HG03521 (cell line): ENCODE data around the gene TUBB4B.

Experiments
- ATAC-seq: cut with Tn5 transposase; IDR thresholded peaks from one replicate; pipeline ENCODE4 v1.9.1; 2021; ENCODE audit warnings: mild to moderate bottlenecking, moderate library complexity; ENCODE audit not compliant: unreplicated experiment

The TUBB4B gene

DNA sequence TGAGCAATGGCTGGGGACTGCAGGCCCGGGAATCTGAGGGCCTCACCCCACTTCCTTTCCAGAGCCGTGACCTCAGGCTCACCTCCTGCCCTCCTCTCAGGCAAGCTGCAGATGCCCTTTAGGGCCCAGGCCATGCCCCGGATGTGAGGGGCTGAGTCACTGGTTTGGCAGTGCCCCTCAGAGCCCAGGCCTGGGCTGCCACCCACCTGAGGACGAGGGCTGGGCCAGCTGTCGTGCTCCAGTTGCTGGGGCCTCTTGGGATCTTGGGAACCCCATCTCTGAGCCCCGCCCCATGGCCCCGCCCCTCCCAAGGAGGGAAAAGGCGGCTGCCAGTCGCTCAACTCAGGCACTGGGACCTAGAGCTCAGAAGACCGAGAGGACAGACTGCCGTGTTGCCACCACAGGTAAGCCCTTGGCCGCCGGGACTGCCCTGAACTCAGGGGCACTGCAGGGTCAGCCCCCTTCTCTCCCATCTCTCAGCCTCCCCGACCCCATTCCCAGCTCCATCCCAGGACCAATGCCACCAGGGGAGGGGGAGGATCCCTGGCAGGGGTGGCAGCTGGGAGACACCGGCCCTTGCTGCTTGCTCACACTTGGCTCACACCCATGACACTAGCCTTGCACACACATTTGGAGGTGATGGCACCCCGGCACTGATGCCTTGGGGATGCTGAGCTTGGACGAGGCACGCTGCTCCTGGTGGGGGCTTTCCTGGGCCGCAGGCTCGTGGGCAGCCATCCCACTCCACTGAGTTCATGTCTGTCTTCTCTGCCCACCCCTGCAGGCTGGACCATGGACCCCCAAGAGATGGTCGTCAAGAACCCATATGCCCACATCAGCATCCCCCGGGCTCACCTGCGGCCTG, 16.0 kb upstream of the TUBB4B start, which contains the start of gene CYSRT1:
CYSRT1 (plus strand) TSS at position 345 of the 865 bp plus-strand sequence; CDS start at position 793, 448 bp downstream.
- ATAC-seq = no peak

DNA sequence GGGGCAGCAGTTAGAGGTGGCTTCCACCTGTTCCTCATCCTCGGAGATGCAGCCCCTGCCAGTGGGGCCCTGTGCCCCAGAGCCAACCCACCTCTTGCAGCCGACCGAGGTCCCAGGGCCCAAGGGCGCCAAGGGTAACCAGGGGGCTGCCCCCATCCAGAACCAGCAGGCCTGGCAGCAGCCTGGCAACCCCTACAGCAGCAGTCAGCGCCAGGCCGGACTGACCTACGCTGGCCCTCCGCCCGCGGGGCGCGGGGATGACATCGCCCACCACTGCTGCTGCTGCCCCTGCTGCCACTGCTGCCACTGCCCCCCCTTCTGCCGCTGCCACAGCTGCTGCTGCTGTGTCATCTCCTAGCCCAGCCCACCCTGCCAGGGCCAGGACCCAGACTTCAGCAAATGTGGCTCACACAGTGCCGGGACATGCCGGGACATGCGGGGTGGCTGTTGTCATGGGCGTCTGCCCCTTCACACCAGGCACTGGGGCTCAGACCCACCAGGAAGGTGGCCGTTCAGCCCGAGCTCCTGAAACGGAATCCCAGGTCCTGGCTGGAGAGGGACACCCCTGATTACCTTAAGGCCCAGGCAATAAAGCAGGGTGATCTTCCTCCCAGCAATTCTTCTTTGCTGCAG, 15.3 kb upstream of the TUBB4B start:
- no peak for ATAC-seq

DNA sequence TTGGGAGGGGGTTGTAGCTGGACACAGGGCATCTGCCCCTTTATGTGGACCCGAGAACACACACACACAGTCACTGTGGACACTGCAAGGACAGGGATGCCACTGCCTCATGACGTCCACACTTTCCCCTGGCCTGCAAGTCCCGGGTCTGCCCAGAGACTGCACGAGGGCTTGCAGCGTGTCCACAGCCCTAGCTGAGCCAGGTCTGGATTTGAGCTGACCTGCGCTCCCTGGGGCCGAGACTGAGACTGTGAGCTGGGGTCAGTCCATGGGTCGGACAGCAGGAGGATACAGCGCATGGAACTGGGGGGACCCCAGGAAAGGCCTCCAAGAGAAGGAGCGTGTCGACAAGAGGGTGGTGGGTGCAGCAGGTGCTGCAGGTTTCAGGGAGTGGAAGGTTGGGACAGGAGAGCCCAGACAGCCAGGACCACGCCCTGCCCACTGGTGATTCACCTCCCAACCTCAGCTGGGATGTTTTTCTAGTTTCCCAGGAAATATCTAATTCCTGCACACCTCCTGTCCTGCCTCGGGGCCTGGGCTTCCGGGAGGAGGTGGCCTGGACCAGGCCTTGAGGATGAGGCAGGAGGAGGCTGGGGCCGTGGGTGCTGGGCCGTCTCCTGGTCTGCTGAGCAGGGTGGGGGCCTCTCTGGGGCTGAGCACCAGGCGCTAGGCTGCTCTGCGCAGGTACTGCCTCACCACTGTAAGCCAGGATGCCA, 14.6 kb upstream of the TUBB4B start:
- no peak for ATAC-seq

DNA sequence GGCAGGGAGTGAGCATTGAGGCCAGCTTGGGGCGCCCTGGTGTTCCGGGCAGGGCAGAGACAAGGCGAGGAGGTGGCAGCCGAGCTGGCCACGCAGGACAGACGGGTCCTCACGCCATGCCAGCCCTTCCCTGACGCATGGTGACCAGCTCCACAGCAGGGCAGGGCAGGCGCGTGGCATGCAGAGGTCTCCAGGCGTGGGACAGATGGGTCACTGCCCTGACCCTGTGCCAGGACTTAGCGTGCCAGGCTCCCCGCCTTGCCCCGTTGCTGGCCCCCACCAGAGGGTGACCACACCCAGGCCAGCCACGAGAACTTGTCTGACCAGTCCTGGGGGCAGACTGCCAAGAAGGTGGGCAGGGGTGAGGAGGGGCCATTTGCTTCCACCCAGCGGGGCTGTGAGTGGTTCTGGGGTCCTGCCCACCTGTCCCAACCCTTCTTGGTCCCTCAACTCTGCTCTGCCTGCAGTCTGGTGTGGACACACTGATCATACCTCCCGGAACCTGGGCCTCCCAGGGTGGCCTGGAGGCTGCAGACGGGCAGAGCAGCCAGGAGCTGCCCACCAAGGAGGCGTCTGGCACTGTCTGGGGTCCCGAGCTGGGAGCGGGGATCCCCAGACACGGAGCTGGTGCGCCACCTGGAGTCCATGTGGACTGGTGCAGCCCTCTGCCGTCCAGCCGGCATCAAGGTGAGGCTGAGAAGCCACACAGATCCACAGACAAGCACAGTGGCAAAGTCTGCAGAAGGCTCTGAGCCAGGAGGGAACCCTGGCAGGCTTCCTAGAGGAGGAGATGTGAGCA, 13.8 kb upstream of the TUBB4B start, which contains the start of gene RNF224:
RNF224 (plus strand) TSS at position 449 of the 799 bp plus-strand sequence. CDS start 834 bp downstream, outside the sequence.
- no peak for ATAC-seq

DNA sequence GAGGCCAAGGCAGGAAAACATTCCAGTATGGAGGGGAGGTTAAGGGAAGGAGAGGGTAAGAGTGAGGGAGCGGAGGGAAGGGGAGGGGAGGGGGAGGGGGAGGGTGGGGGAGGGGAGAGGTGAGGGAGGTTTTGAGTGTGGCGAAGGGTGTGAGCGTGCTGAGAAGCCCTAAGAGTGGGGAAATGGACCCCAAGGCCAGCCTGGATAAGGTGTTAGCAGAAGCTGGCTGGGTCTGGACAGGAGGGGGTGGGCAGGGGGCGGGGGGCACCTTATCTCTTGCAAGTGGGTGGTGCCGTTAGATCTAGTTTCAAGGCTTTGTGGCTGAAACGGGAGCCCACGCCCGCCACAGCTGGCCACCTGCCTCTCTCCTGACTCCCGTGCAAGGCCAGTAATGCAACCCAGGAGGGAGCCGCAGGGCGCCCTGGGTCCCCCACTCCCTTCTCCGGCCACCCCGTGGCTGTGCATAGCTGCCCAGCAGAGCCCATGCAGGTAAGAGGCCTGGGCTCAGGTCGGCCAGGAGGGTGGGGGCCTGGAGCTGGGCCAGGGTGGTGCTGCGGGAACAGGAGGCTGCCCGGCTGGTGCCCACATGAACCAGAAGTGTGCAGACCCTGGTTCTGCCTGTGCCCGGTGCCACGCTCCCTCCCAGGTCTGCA, 13.1 kb upstream of the TUBB4B start:
- no peak for ATAC-seq

DNA sequence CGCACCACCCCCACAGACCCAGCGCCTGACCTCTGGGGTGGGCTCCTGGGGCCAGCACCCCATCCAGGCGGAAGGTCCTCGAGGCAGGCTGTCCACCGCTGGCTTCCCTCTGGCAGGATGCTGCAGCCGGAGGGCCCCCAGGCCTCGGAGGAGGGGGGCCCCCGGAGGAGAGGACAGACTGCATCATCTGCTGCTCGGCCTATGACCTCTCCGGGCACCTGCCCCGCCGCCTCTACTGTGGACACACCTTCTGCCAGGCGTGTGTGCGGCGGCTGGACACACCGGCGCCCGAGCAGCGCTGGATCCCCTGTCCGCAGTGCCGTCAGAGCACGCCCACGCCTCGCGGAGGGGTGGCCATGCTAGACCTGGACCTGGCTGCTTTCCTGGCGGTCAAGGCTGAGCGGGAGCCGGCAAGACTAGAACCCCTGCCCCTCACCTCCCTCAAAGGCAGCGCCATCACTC, 12.6 kb upstream of the TUBB4B start:
- no peak for ATAC-seq

DNA sequence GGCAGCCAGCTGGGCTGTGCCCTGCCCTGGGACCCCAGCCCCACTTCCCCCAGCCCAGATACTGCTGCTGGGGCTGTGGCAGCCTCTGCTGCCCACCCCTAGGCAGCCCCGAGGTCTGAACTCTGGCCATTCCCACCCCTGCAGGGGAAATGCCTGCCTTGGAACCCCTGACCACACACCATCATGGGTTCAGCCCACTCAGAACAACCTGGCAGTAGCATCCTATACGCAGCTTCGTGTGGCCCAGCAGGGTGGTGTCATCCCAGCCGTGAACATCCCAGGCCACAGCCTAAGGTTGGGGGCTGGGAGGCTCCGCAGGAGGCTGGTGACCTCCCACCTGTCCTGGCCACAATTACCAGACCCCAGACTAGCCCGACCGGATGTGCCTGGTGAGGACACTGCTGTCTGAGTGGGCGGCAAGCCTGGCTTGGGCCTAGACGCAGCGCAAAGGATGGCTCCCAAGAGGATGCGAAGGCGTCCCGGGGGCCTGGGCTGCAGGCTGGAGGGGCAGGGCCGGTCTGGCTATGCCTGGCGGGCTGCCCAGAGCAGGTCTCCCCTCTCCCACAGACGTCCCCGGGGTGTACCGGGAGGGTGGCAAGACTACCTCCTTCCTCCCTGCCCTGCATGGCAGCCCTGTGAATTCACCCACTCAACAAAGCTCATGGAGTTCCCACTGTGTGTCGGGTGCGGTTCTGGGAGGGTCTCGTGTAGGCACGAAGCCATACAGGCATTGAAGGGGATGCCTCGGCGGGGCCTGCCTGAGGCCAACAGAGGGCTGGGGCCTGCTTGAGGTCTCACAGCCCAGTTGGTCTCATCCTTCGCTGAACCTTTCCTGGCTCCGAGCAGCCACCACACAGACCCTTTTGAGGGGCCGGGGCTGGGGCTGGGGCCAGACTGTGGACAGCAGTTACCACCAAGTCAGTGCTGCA, 11.9 kb upstream of the TUBB4B start:
- no peak for ATAC-seq

DNA sequence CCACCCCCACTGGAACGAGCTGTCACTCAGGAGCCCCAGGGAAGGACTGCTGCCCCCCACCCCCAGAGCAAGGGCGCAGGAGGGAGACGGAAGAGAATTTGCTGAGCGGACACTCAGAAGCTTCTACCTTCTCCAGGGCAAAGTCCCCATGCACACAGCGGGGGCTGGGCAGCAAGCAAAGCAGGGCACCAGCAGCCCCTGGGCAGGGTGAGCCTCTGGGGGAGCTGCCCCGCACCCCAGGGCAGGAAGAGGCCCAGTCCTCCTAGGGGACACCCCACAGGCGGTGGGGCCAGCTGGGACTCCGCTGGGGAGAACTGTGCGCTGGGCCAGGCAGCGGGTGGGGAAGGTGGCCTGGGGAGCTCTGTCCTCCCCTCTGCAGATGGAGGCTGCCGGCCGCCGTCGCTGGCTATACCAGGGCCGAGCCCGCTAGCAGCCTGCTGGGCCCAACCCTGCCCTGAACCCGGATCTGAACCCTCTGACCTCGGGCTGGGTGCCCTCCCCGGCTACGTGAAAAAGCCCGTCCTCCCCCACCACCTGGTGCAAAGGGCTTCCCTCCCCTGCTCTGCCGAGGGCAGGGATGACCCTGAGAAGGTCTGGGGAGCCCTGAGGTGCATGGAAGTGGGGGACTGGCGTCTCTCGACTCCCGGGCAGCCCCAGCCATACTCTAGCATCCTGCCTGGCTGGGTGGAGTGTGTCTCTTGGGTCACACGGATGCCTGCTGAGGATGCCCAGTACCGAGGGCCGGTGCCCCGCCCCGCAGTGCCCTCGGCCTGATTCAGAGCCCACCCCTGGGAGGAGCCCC, 11.0 kb upstream of the TUBB4B start:
- no peak for ATAC-seq

DNA sequence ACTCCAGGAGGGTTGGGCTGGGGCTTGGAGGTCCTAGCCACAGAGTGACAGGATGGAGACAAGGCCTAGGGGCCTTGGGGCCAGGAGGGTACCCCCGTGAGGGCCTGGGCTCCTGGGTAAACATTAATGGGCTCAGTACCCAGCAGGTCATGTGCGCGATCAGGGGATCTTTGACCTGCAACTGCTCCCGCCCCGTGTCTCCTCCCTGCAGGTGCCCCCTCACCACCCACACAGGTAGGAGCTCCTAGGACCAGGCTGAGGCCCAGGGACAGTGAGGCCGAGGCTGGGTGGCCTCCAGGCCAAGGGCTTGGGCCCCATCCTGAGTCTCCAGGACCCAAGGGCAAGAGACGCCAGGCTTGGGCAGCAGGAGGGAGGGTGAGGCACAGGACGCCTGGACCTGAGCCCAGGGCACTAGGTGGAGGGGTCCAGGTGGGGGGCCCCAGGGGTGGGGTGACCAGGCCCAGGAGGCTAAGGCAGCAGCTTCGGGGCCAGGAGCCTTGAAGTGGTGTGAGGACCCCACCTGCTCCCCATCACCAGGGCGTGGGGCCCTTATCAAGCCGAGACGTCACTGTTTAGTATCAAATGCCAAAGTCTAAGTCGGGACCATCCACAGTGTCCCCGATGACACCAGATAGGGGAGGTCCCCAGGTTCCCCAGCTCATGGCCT, 10.2 kb upstream of the TUBB4B start, which contains the start of gene SLC34A3:
SLC34A3 (plus strand) TSS at position 197 of the 667 bp plus-strand sequence. CDS start 802 bp downstream, outside the sequence.
- no peak for ATAC-seq

DNA sequence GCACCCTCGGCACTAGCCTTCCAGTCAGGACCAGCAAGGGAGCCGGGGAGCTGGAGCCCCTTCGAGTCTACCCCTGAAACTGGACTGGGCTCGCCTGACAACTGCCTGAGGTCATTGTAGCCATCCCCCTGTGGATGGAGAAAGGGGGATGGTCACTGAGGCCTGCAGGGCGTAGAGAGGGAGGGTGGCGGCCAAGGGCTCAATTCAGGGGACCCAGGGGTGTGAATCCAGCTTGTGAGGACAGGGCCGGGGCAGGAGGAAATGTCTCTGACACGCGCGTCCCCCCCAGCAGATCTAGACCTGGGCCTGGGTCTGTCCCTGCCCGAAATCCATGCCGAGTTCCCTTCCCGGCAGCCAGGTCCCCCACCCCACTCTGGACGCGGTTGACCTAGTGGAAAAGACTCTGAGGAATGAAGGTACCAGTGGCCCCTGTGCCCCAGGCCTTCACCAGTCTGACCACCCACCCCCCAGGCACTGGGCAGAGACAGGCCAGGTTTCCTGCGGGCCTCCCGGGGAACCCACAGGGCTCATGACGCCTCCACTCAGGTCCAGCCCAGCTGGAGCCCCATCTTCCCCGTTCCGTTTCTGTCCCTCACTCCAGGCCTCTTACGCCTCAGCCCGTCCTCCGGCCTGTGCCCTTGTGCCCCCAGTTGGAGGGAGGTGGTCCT, 9.6 kb upstream of the TUBB4B start:
- no peak for ATAC-seq

DNA sequence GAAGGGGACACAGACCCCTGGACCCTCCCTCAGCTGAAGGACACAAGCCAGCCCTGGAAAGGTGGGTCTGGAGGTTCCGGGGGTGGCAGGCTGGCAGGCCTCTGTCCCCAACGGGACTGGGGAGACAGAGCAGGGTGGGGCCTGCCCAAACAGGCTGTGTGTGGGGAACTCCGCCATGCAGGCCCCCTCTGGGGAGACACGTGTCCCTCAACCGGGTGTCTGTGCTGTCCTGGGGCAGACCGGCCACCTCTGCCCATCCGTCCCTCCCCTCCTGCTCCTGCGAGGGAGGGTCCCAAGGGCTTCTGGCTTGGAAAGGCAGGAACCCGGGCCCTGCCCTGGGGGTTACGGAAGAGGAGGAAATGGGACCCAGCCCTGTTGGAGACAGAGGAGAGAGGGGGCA, 9.0 kb upstream of the TUBB4B start:
- ATAC-seq = no peak

DNA sequence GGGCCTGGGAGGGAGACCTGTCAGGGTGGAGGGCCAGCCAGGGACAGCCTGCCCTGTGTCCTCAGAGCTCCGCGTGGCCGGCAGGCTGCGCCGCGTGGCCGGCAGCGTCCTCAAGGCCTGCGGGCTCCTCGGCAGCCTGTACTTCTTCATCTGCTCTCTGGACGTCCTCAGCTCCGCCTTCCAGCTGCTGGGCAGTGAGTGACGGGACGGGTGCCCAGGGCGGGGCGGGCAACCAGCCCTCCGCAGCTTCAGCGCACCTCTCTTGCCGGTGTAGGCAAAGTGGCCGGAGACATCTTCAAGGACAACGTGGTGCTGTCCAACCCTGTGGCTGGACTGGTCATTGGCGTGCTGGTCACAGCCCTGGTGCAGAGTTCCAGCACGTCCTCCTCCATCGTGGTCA, 8.6 kb upstream of the TUBB4B start:
- no peak for ATAC-seq

DNA sequence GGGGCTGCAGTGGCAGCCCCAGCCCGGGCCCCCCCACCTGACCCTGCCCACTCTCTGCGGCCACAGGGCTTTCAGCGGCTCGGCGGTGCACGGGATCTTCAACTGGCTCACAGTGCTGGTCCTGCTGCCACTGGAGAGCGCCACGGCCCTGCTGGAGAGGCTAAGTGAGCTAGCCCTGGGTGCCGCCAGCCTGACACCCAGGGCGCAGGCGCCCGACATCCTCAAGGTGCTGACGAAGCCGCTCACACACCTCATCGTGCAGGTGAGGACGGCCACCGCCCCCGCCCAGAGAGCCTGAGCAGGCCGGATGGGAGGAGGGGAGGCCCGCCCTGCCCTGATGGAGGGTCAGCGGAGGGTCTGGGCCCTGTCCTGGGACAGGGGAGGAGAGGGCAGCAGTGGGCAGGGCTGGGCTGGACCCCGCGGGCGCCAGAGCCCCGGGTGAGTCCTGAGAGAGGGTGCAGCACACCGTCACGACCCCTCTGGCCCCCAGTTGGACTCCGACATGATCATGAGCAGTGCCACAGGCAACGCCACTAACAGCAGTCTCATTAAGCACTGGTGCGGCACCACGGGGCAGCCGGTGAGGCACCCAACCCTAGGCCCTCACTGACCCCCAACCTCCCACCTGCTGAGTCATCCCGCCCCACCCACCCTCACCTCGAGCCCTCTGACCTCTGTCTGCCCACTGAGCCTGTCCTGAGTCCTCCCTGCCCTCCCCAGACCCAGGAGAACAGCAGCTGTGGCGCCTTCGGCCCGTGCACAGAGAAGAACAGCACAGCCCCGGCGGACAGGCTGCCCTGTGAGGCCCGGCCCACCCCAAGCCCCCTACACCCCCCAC, 7.7 kb upstream of the TUBB4B start:
- ATAC-seq = no peak

DNA sequence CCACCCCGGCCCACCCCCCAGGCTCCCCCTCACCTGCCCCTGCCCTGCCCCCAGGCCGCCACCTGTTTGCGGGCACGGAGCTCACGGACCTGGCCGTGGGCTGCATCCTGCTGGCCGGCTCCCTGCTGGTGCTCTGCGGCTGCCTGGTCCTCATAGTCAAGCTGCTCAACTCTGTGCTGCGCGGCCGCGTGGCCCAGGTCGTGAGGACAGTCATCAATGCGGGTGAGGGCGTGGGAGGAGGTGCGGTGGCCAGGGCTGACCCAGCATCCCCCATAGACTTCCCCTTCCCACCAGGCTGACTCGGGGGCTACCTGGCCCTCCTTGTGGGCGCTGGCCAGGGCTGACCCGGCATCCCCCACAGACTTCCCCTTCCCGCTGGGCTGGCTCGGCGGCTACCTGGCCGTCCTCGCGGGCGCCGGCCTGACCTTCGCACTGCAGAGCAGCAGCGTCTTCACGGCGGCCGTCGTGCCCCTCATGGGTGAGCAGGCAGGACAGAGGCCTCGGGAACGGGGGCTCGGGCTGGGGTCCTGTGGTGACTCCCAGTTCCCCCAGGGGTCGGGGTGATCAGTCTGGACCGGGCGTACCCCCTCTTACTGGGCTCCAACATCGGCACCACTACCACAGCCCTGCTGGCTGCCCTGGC, 6.9 kb upstream of the TUBB4B start:
- no peak for ATAC-seq

DNA sequence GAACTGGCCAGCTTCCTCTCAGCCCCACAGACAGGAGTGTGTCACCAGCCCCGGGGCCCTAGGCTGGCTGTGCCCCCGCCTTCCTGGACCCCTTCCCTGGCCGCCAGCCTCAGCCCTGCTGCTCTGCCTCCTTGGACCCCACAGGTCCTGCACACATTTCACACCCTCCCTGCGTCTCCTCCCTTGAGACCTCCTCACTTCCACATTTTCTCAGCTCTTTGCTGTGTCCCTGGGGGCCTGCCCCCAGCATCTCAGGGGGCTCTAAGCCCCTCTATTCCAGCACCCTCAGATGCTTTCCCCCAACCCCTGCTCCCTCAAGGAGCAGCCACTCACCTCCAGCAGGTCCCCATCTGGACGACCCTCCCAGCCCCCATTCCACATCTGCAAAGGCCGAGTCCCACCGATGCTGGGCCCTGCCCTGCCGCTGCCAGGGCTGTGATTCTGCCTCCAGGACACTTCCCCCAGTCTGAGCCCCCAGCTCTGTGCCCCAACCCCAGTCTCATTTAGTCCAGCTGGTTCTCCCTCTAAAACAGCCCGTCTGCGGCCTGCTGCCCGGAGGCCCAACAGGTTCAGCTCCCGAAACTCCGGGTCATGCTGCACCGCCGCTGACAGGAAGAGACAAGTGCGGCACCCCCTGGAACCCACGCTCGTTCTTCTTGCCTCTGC, 6.2 kb upstream of the TUBB4B start:
- no peak for ATAC-seq
